Keratinocyte (primary cell): ENCODE results near the gene NT5E. TPM values are rescaled to one million over a fixed set of nuclear protein-coding genes. Genes with fewer than 3 reads are reported as not detected.

Source experiments
- DNase-seq: peaks from one replicate; pipeline ENCODE4 v3.0.0-alpha.2; 2011; ENCODE audit warnings: low read depth, missing footprints, low spot score
- FAIRE-seq: peaks from 2 replicates; lab custom pipeline; 2011; peaks lifted over from hg19 to GRCh38; lab: Jason Lieb, UNC
- H2AFZ ChIP-seq: 2 replicates; pipeline ENCODE4 v1.6.0; 2012; ENCODE audit warnings: low read length, control low read depth, inconsistent platforms; ENCODE audit not compliant: control insufficient read depth
- H3K27ac ChIP-seq: 2 replicates; pipeline ENCODE4 v1.5.1; 2011; ENCODE audit warnings: low read length; ENCODE audit not compliant: control insufficient read depth, insufficient read depth
- H3K27me3 ChIP-seq: 3 replicates; pipeline ENCODE4 v1.6.0; 2011; ENCODE audit warnings: low read length; ENCODE audit not compliant: control insufficient read depth, insufficient read depth; ENCODE audit errors: extremely low read depth
- H3K36me3 ChIP-seq, 2 experiments: 2 replicates in 1 of 2; 3 replicates in 1 of 2; pipeline ENCODE4 v1.5.1; 2011; ENCODE audit warnings: low read length in 2 of 2, mild to moderate bottlenecking in 1 of 2; ENCODE audit not compliant: control insufficient read depth in 2 of 2, insufficient read depth in 2 of 2; ENCODE audit errors: extremely low read depth in 1 of 2
- H3K4me1 ChIP-seq: 3 replicates; pipeline ENCODE4 v1.5.1; 2011; ENCODE audit warnings: low read length; ENCODE audit not compliant: control insufficient read depth, insufficient read depth; ENCODE audit errors: extremely low read depth
- H3K4me2 ChIP-seq: 3 replicates; pipeline ENCODE4 v1.6.0; 2011; ENCODE audit warnings: low read depth, low read length; ENCODE audit not compliant: control insufficient read depth, insufficient read depth; ENCODE audit errors: extremely low read depth
- H3K4me3 ChIP-seq, 3 experiments: fragments of 200-600 bp in 1 of 3; sonication (generic) in 1 of 3; 2 replicates in 2 of 3; 3 replicates in 1 of 3; pipeline ENCODE4 v1.5.1; 2011 to 2016; ENCODE audit warnings: low read length in 3 of 3, mild to moderate bottlenecking in 3 of 3, control low read depth in 2 of 3, inconsistent platforms in 1 of 3, low read depth in 1 of 3, mixed read lengths in 1 of 3, mixed run types in 1 of 3, moderate library complexity in 1 of 3; ENCODE audit not compliant: control insufficient read depth in 2 of 3, insufficient read depth in 2 of 3; ENCODE audit errors: extremely low read depth in 1 of 3
- H3K79me2 ChIP-seq: 2 replicates; pipeline ENCODE4 v1.6.0; 2012; ENCODE audit warnings: low read length; ENCODE audit not compliant: control insufficient read depth, insufficient read depth
- H3K9ac ChIP-seq: 3 replicates; pipeline ENCODE4 v1.6.0; 2011; ENCODE audit warnings: low read length; ENCODE audit not compliant: control insufficient read depth, insufficient read depth; ENCODE audit errors: extremely low read depth
- H3K9me1 ChIP-seq: 3 replicates; pipeline ENCODE4 v1.6.0; 2011; ENCODE audit warnings: low read length; ENCODE audit not compliant: control insufficient read depth, insufficient read depth; ENCODE audit errors: extremely low read depth
- H3K9me3 ChIP-seq: 2 replicates; pipeline ENCODE4 v1.5.1; 2012; ENCODE audit warnings: low read depth, low read length; ENCODE audit not compliant: control insufficient read depth
- H4K20me1 ChIP-seq: 3 replicates; pipeline ENCODE4 v1.6.0; 2011; ENCODE audit warnings: low read length; ENCODE audit not compliant: control insufficient read depth, insufficient read depth; ENCODE audit errors: extremely low read depth
- EZH2 ChIP-seq: IDR thresholded peaks from one replicate; pipeline ENCODE4 v1.6.1; 2012; ENCODE audit warnings: inconsistent platforms, mild to moderate bottlenecking, low read length, moderate library complexity
- dilution Hi-C: fragments of 300-500 bp; cut with MboI; formaldehyde crosslinking; loops from one replicate; pipeline ENCODE4 v1.7.0; 2020; ENCODE audit warnings: low sequenced_read_pairs; ENCODE audit not compliant: extremely low pct_ligation_motif_present
- polyA plus RNA-seq, 5 experiments: library from polyadenylated mRNA; depleted of rRNA in 3 of 5; stranded (reverse) in 3 of 5; stranded (forward) in 1 of 5; unstranded in 1 of 5; fragments of >200 nt; gene quantifications; 1 replicate in 1 of 5; 2 replicates in 3 of 5; 3 replicates in 1 of 5; pipeline versions ENCODE4 v1.2.1 to v1.2.3, GENCODE V29; 2011 to 2012; ENCODE audit warnings: missing spikeins in 2 of 5, low read depth in 1 of 5, low replicate concordance in 1 of 5
- TF ChIP-seq, protein P1 (sequence below), 3 experiments: IDR thresholded peaks in 1 of 3; conservative IDR thresholded peaks in 1 of 3; optimal IDR thresholded peaks in 1 of 3; 2 replicates in 2 of 3; 3 replicates in 1 of 3; pipeline versions ENCODE3 to v1.5.1; 2011; ENCODE audit warnings: low read length in 3 of 3, mild to moderate bottlenecking in 3 of 3, moderate library complexity in 2 of 3, control low read depth in 1 of 3, inconsistent platforms in 1 of 3; ENCODE audit not compliant: insufficient read depth in 2 of 3; ENCODE audit errors: extremely low read depth in 1 of 3

Gene NT5E
- polyA plus RNA-seq, 1 donor (not counting 4 experiments of a cell fraction or from before 2014, with no cell fraction given) = 268 TPM

- dilution Hi-C loops = no loop called here
- no peak for TF ChIP-seq EZH2
- TF ChIP-seq, protein P1, sequence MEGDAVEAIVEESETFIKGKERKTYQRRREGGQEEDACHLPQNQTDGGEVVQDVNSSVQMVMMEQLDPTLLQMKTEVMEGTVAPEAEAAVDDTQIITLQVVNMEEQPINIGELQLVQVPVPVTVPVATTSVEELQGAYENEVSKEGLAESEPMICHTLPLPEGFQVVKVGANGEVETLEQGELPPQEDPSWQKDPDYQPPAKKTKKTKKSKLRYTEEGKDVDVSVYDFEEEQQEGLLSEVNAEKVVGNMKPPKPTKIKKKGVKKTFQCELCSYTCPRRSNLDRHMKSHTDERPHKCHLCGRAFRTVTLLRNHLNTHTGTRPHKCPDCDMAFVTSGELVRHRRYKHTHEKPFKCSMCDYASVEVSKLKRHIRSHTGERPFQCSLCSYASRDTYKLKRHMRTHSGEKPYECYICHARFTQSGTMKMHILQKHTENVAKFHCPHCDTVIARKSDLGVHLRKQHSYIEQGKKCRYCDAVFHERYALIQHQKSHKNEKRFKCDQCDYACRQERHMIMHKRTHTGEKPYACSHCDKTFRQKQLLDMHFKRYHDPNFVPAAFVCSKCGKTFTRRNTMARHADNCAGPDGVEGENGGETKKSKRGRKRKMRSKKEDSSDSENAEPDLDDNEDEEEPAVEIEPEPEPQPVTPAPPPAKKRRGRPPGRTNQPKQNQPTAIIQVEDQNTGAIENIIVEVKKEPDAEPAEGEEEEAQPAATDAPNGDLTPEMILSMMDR (optimal IDR thresholded peaks at IDR 0.05 in 1 of 3, IDR thresholded peaks at IDR 0.05 in 1 of 3, conservative IDR thresholded peaks at IDR 0.05 in 1 of 3; ENCODE audit: extremely low read depth in 1 of 3, insufficient read depth in 2 of 3, low read length in 3 of 3) = no peak
- H2AFZ ChIP-seq = no peak overlapping the region
- DNase-seq (no peak), FAIRE-seq (no peak)
- H3K9me3 ChIP-seq = no peaks in the 10 kb centered on the region
- no peak overlapping the region for H3K4me2 ChIP-seq
- H3K4me1 ChIP-seq = no peaks in the 10 kb centered on the region
- no peaks in the 10 kb centered on the region for H4K20me1 ChIP-seq
- H3K36me3 ChIP-seq = peaks cover 0 to 3% of the 10 kb centered on the region in 2 experiments
- no peaks in the 10 kb centered on the region for H3K9me1 ChIP-seq
- H3K79me2 ChIP-seq = no peaks in the 10 kb centered on the region
- no peak overlapping the region for H3K9ac ChIP-seq
- no peak overlapping the region for H3K27ac ChIP-seq
- no peaks in the 10 kb centered on the region for H3K27me3 ChIP-seq
- H3K4me3 ChIP-seq = no peak overlapping the region
Measured at GRCh38 chr6:85544776-85545175, 94.9 kb downstream of the NT5E start.

Other genes with a start within 250 kb of the NT5E start
- gene SNX14, start 143.8 kb downstream of the NT5E start, polyA plus RNA-seq = 54.5 to 97.5 TPM (median 75.8 TPM) in 3 replicates
- 20.3 to 56.8 TPM (median 22.6 TPM) in 3 replicates for gene SYNCRIP, start 192.8 kb downstream of the NT5E start, polyA plus RNA-seq